Activated CD8-positive, alpha-beta memory T cell treated with anti-CD3 and anti-CD28 coated beads for 1 hour (primary cell): ENCODE data around the gene RSBN1.
"Not testable (repeated sequence)": the region's sequence is repeated elsewhere in the genome, so short reads cannot be mapped to it uniquely, and the experiment has no call there.

Experiments
- DNase-seq, 2 donors: peaks; one replicate each; pipeline ENCODE4 v3.0.0-alpha.2; 2020; ENCODE audit warnings: low read depth in 1 of 2; ENCODE audit errors: extremely low read depth in 1 of 2

Gene RSBN1

DNA sequence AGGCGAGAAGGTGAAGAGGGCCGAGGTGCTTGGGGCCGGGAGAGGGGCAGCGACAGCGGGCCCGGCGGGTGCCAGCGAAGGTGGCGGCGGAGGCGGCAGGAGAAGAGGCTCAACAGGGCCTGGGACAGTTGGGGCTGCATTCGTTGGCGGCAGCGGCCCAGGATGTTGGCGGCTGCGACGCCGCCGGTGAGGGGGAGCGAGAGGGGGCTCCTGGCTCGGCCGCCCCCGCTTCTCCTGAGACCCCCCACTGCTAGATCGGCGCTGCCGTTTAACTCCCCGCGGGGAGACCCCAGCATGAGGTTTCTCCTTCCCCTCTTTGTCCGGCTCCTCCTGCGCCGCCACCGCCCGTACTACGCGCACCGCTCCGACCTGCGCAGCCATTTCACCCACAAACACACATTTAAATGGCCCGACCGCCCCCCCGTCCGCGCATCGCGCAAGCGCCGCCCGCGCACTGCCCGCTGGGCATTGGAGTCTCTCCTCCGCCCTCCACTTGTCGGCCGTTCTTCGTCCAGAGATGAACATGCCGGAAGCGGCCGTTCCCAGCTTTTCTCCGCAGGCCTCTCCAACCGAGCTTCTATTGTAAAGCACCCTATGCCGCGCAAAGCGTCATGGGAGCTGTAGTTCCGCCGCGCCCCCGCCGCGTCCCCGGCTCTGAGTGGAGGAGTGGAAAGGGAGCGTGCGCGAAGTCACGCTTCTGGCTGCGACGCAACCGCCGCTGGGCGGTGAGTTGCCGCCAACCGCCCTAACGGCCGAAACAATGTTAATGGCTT, at the start of gene RSBN1:
Gene RSBN1, minus strand, starts transcription at position 589 of the 773 bp plus-strand sequence. Its CDS starts 64 bp downstream, at position 525.
- peak; percentile 95 to 96 for DNase-seq

GRCh38 chr1:113861641-113862040, 49.4 kb upstream of the RSBN1 start:
- DNase-seq: no peak

DNA sequence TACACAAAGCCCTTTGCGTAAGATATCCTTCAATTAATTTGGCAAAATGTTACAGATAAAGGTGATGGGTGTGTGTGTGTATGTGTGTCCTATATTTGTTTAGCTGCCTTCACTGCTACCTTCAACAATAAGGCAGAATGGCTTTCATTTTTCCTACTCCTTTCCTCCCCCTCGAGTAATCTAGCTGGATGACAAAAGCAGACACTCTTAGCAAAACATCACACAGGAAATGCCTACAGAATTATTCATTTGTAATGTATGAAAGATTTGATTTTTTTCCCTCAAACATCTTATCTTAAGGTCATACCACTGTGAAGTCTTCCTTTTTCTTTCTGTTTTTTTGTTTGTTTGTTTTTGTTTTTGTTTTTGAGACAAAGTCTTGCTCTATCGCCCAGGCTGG, 48.6 kb upstream of the RSBN1 start:
- no peak for DNase-seq

DNA sequence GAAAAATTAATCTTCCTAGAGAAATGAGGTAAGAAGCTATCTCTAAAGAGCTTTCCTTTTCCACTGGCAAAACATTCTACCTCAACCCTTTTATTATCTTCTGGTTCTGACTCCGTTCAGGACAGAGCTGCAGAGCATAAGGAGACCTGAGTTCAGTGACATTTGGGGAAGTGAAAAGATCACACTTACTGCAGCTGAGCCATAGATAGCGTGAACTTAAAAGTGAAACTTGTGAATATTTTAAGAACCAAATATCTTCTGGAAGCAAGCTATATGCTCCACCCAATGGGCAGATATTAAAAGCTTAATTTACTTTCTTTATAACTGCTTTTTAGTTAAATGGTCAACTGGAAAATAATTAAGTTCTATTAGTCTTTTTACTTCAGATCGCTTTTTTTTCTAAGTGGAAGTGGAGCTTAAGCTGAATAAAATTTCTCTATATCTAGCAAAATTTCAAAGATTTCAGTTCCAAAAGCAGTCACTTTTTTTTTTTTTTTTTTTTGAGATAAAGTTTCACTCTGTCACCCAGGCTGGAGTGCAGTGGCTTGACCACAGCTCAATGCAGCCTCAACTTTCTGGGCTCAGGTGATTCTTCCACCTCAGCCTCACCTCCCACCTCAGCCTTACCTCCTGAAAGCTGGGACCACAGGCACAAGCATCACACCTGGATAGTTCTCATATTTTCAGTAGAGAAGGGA, 47.4 kb upstream of the RSBN1 start:
- no peak for DNase-seq

- no peak for DNase-seq
These were observed 46.7 kb upstream of the RSBN1 start for GRCh38 chr1:113858982-113859381.

DNA sequence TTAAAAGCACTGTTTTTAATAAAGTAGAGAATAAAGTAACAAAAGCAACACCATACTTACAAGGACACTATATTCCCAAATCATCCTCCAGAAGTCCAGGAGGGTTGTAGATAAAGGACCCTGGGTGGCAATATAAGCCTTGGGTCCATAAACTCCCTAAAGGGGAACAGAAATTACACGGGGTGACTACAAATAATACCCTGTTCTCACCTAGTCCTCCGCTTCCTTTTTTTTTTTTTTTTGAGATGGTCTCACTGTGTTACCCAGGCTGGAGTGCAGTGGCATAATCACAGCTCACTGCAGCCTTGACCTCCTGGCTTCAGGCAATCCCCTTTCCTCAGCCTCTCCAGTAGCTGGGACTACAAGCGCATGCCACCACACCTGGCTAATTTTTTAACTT, 46.1 kb upstream of the RSBN1 start:
- DNase-seq: no peak

- no peak for DNase-seq
These were observed 45.5 kb upstream of the RSBN1 start for GRCh38 chr1:113857776-113858175.

DNA sequence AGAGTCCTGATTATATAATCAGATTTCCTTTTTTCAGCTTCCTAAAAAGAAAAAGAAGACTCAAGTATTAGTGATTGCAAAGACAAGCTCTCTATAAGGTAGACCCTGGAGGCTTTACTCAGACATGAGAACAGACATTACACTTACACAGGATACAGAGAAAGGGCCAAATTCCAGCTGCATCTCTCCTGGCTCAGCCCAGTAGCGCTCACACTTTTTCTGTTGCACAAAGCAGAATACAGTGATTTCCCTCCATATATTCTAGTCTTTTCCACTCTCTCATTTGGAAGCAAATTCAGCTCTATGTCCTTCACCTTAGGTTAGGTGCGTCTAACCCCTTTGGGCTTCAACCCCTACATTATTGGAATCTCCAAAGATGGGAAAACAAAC, 44.1 kb upstream of the RSBN1 start:
- DNase-seq: no peak

DNA sequence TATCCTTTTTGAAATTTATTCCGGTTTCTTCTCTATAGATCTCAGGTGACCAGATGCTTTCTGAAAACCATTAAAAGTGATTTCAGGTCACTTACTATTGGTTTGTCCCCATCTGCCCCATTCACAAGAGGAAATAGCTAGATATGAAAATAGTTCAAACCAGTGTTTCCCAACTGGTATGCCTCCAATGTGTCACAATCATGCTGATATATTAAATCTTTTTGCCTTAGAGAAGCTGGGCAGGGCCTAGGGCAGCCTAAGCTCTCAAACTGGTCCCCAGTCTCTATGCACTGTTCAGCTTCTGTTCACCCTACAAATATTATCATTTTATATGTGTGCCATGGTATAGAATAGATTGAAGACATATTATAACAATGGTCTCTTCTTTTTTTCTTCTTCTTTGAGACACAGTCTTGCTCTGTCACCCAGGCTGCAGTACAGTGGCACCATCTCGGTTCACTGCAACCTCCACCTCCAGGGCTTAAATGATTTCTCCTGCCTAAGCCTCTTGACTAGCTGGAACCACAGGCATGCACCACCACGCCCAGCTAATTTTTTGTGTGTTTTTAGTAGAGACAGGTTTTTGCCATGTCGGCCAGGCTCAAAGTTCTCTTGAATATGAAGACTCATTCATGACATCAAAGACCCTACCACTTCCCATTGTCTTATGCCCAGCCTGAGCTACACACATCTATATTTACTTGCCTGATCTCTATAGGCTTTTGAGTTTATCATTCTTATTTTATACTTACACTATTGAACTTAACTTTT, 43.5 kb upstream of the RSBN1 start:
- DNase-seq: no peak

DNA sequence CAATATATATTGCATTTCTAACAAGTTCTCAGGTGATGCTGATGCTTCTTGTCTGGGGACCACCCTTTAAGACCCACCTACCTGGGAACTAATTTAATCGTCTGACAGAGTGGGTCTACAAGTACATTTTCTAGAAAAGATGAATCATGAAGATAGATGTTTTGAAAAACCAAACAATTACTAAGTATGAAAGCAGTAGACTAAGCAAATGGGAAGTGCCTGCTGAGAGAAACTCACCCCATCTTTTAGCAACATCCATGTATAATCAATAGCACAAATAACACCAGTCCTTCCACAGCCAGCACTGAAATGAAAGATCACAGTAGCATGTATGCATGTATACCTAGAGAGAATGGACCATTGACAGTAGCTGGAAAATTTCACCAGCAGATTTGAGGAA, 42.0 kb upstream of the RSBN1 start:
- no peak for DNase-seq

- not testable (repeated sequence) for DNase-seq
These were observed 40.4 kb upstream of the RSBN1 start for GRCh38 chr1:113852694-113853093.

- no peak for DNase-seq
These were observed 38.0 kb upstream of the RSBN1 start for GRCh38 chr1:113850127-113850796.

DNA sequence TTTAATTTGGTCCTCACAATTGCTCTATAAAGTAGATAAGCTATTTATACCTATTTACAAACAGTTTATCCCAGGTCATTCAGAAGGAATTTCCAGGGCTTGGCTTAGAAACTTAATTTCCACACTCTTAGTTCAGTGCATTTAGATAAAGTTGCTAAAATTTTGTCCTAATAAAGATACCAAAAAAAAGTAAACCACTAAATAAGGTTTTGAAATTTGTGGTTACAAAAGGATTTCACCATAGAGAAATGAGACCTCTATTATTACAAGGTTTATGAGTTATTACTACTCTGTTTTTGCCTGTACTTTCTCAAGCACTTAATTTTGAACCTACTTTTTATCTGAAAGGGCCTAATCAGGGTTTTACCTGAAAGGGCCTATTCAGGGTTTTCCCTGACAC, 36.8 kb upstream of the RSBN1 start:
- no peak for DNase-seq

DNA sequence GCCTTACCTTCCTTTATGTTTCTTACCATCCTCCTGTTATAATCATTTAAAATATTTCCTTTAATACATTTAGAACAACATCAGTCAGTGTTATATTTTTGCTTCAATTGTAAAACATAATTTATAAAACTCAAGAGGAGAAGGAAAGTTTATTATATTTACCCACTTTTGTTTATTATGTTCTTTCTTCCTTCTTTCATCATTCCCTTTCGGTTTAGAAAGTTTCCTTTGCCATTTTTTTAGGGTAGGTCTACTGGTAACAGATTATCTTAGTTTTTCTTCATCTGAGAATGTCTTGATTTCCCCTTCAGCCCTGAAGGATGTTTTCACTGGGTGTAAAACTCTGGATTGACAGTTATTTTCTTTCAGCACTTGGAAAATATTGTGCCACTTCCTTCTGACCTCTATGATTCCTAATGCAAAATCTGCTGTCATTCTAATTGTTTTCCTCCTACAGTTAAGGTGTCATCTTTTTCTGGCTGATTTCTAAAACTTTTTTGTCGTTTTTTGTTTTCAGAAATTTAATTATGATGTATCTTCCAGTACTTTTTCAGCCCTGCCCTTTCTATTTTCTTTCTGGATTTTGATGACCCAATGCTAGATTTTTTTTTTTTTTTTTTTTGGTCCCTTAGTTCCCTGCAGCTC, 34.2 kb upstream of the RSBN1 start:
- no peak for DNase-seq

DNA sequence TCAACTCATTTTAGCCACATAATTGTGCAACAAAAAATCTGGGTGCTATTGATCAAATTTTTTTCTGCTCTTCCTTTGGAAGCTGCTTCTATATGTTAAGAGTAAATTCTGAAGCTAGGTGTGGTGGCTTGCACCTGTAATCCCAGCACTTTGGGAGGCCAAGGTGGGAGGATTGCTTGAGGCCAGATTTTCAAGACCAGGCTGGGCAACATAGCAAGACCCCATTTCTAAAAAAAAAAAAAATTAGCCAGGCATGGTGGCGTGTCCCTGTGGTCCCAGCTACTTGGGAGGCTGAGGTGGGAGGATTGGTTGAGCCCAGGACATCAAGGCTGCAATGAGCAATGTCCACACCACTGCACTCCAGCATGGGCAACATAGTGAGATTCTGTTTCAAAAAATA, 24.3 kb upstream of the RSBN1 start:
- no peak for DNase-seq

DNA sequence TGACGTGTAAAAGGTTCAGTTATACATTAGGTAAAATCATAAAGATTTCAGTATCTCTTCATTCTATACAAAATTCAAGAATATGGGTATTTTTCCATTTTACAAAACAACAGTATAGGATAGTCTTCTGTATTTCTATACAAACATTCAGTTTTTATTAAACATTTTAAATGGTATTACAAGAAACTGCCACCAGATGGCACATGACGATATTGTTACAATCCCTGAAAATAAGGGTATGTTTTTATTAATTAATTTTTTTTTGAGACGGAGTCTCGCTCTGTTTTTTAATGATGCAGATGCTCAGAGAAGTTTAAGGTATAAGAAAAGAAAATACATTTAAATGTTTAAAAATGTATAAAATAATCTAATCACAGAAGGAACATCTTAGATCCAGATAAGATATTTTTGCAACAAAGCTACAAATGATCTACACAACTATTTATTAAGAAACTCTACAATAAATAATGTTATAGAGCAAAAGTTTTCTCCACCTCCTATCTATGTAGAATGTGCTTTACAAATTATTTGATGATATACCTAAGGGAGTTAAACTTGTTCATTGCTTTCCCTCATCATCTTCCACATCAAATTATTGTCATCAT, 23.5 kb upstream of the RSBN1 start:
- no peak for DNase-seq

DNA sequence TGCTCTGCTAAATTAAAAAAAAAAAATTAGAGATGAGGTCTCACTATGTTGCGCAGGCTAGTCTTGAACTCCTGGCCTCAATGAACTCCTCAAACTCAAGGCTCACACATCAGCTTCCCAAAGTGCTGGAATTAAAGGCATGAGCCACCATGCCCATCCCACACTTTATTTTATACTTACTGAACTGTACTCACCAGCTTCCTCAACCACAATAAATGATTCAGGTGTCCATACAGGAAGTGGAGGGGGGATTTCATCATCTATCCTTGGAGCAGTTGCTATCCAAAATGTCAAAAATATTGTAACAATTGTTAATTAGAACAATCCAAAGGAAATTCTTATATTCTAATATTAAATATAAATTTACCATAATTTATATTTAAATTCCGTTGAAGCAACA, 22.4 kb upstream of the RSBN1 start:
- no peak for DNase-seq

- DNase-seq: no peak
These were observed 17.8 kb upstream of the RSBN1 start for GRCh38 chr1:113830039-113830438.

DNA sequence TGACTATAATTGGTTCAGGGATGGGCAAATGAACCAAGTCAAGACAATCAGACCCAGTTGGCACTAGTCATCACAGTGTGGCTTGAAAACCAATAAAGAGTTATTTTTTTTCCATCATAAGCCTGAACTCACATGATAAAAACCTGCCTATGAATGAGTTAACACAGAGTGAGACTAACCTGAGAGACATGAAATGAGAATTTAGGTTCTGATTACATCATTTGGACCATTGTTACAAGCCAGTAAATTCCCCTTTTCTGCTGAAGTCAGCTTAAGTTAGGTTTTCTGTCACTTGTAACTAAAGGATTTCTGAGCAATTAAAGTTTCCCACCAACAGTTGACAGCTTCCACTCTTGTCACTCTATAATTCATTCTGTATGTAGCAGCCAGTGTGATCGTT, 9.6 kb upstream of the RSBN1 start:
- DNase-seq: no peak

DNA sequence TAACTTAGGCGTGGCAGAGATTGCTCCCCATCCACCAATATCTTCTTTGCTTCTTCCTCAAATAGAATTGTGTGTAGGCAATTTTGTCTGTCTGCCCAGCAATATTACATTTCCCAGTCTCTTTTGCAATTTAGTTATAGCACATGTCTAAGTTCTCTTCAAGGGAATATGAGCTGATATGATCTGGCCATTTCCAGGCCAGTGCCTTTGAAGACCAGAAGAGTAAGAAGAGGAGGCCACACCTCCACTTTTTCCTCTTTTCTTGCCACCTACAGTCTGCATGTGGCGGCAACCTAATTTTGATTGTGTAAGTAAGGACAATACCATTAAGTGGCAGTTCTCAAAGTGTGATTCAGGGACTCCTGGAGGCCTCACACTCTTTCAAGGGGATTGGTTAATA, 6.3 kb upstream of the RSBN1 start:
- no peak for DNase-seq
